GM12891 (cell line): Measurements from ENCODE around the gene MMP11.

Experiments
- POLR2A ChIP-seq: IDR thresholded peaks from 2 replicates; pipeline ENCODE4 v1.6.1; 2011; ENCODE audit warnings: low read depth, low read length, control low read depth
- POLR2AphosphoS5 ChIP-seq: IDR thresholded peaks from 2 replicates; pipeline ENCODE4 v1.6.1; 2011; ENCODE audit warnings: low read depth, low read length, control low read depth
- POU2F2 ChIP-seq: IDR thresholded peaks from 2 replicates; pipeline ENCODE4 v1.6.1; 2011; ENCODE audit warnings: low read depth, mild to moderate bottlenecking, control low read depth, low read length, moderate library complexity
- TAF1 ChIP-seq: IDR thresholded peaks from 2 replicates; pipeline ENCODE4 v1.6.1; 2011; ENCODE audit warnings: low read depth, low read length, control low read depth

DNA sequence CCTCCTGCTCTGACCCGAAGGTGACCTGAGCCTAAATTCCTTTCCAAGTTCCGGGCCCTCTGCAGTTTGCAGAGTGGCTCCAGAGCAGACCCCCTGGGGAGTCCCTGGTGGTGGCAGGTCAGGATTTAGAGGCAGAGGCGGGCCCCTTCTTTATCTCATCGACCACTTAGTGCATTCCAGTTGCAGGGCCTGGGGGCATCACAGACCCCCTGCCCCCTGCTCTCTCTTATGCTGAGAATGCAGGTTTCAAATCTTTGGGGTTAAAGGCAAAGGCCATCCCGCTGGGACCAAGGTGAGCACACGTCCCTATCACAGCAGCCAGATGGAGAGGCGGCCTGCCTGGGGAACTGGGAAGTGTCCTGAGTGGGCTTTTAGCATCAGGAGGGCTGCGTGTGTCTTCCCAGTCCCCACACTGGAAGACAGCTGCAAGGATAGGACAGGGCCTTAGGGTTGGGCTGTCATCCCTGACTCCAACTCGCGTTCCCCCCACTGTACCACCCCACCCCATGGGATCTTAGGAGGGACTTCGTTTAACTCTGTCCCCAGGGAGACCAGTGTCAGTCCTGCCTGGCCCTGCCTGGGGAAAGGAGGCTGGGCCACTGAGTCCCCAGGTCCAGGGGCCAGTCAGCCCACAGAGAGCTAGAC, 54.8 kb downstream of the MMP11 start:
- TF ChIP-seq POLR2AphosphoS5: no peak
- no peak for TF ChIP-seq POLR2A
- TF ChIP-seq TAF1: no peak
- no peak for TF ChIP-seq POU2F2
